Measurements from ENCODE around the gene PTPRN2. TPM values are rescaled to one million over a fixed set of nuclear protein-coding genes. Genes with fewer than 3 reads are reported as not detected.

Gene PTPRN2
- total RNA-seq, 1 experiment from 2014 or later, result not detected

GRCh38 chr7:158248816-158249215 is 338.8 kb downstream of the PTPRN2 start:
- no peaks in the 10 kb centered on the region for H3K9me3 ChIP-seq (ENCODE audit: insufficient read depth, low read depth)
- no peak overlapping the region for H3K4me2 ChIP-seq
- CTCF ChIA-PET, result no interaction called here
- H3F3A ChIP-seq (ENCODE audit: insufficient read depth, low read depth), result peaks cover 4% of the 10 kb centered on the region; the same call in 1 of the 2 replicates
- H3K79me2 ChIP-seq (ENCODE audit: low read depth), result no peaks in the 10 kb centered on the region
- H3K27ac ChIP-seq, result no peak overlapping the region
- H2AFZ ChIP-seq, result no peak overlapping the region
- no peaks in the 10 kb centered on the region for H4K20me1 ChIP-seq (ENCODE audit: insufficient read depth)
- no peaks in the 10 kb centered on the region for H3K36me3 ChIP-seq (ENCODE audit: low read depth)
- no peak for DNase-seq
- no TSS peak for BruUV-seq (replicated peaks)
- intact Hi-C loops (cut with micrococcal nuclease; ENCODE audit: unreplicated experiment), result no loop called here
- H3K27me3 ChIP-seq (ENCODE audit: insufficient read depth, low read depth), result peaks cover 59% of the 10 kb centered on the region
- H3K4me3 ChIP-seq, result no peak overlapping the region
- H3K4me1 ChIP-seq (replicated peaks; ENCODE audit: insufficient read depth), result no peaks in the 10 kb centered on the region
- POLR2A ChIA-PET (ENCODE audit: unreplicated experiment), result no interaction called here
- H3K9me2 ChIP-seq (ENCODE audit: insufficient read depth), result no peaks in the 10 kb centered on the region
- TF ChIP-seq CTCF (conservative IDR thresholded peaks at IDR 0.05) (no peak), EZH2 (IDR thresholded peaks at IDR 0.05; ENCODE audit: low read depth) (no peak)

GRCh38 chr7:158247758-158248487 is 339.7 kb downstream of the PTPRN2 start:
- no peaks in the 10 kb centered on the region for H3K9me3 ChIP-seq (ENCODE audit: insufficient read depth, low read depth)
- TF ChIP-seq CTCF (conservative IDR thresholded peaks at IDR 0.05) (no peak), EZH2 (IDR thresholded peaks at IDR 0.05; ENCODE audit: low read depth) (no peak)
- ChIA-PET CTCF (no interaction called here), POLR2A (ENCODE audit: unreplicated experiment) (no interaction called here)
- H4K20me1 ChIP-seq (ENCODE audit: insufficient read depth), result no peaks in the 10 kb centered on the region
- H3K4me2 ChIP-seq, result no peak overlapping the region
- DNase-seq, result no peak
- H3F3A ChIP-seq (ENCODE audit: insufficient read depth, low read depth), result peaks cover 4% of the 10 kb centered on the region; the same call in 1 of the 2 replicates
- H3K36me3 ChIP-seq (ENCODE audit: low read depth), result no peaks in the 10 kb centered on the region
- no peaks in the 10 kb centered on the region for H3K9me2 ChIP-seq (ENCODE audit: insufficient read depth)
- H3K27me3 ChIP-seq (ENCODE audit: insufficient read depth, low read depth), result peaks cover 57% of the 10 kb centered on the region
- no TSS peak for BruUV-seq (replicated peaks)
- H2AFZ ChIP-seq, result no peak overlapping the region
- no peaks in the 10 kb centered on the region for H3K4me1 ChIP-seq (replicated peaks; ENCODE audit: insufficient read depth)
- no peaks in the 10 kb centered on the region for H3K79me2 ChIP-seq (ENCODE audit: low read depth)
- intact Hi-C loops (cut with micrococcal nuclease; ENCODE audit: unreplicated experiment), result no loop called here
- H3K4me3 ChIP-seq, result no peak overlapping the region
- no peak overlapping the region for H3K27ac ChIP-seq

- intact Hi-C loops (cut with micrococcal nuclease; ENCODE audit: unreplicated experiment), result no loop called here
- Histone ChIP-seq H3K9me3 (ENCODE audit: insufficient read depth, low read depth) (no peaks in the 10 kb centered on the region), H3K36me3 (ENCODE audit: low read depth) (no peaks in the 10 kb centered on the region), H3K27ac (no peak overlapping the region), H3K4me2 (no peak overlapping the region), H3K4me3 (no peak overlapping the region), H4K20me1 (ENCODE audit: insufficient read depth) (no peaks in the 10 kb centered on the region), H3K79me2 (ENCODE audit: low read depth) (no peaks in the 10 kb centered on the region), H3K27me3 (ENCODE audit: insufficient read depth, low read depth) (peaks cover 57% of the 10 kb centered on the region), H3K9me2 (ENCODE audit: insufficient read depth) (no peaks in the 10 kb centered on the region), H2AFZ (no peak overlapping the region), H3F3A (ENCODE audit: insufficient read depth, low read depth) (peaks cover 4% of the 10 kb centered on the region; the same call in 1 of the 2 replicates), H3K4me1 (replicated peaks; ENCODE audit: insufficient read depth) (no peaks in the 10 kb centered on the region)
- ChIA-PET POLR2A (ENCODE audit: unreplicated experiment) (no interaction called here), CTCF (no interaction called here)
- TF ChIP-seq EZH2 (IDR thresholded peaks at IDR 0.05; ENCODE audit: low read depth), result no peak
- TF ChIP-seq CTCF (conservative IDR thresholded peaks at IDR 0.05), result no peak
- DNase-seq, result no peak
- BruUV-seq (replicated peaks), result no TSS peak
Observed at GRCh38 chr7:158246960-158247673, 340.5 kb downstream of the PTPRN2 start.

Data from PC-9 (cell line).